ENCODE results near the gene NCOA1.

DNA sequence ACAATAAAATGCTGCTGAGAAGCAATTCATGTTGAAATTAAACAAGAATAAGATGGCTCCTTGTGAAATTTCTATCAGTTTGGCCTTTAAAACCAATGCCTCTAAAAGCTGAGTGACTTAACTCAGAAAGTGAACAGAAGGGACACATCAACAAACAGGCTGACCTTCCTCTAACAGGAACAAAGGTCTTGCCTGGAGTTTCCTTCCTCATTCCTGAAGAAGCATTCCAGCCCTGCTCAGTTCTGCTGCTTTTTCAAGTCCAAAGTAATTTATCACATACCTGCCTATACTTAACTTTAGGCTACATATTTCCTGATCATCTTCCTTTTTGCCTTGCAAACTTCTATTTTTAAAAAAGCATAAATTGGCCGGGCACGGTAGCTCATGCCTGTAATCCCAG lies 288.1 kb downstream of the NCOA1 start:
- TF ChIP-seq REST (IDR thresholded peaks at IDR 0.05; ENCODE audit: borderline replicate concordance) (no peak), CTCF (IDR thresholded peaks at IDR 0.05; ENCODE audit: poor library complexity, severe bottlenecking) (no peak), MXI1 (conservative IDR thresholded peaks at IDR 0.05; ENCODE audit: poor library complexity, severe bottlenecking) (no peak), RAD21 (conservative IDR thresholded peaks at IDR 0.05) (no peak), EP300 (conservative IDR thresholded peaks at IDR 0.05; ENCODE audit: poor library complexity, severe bottlenecking) (no peak), EZH2 (IDR thresholded peaks at IDR 0.05; ENCODE audit: borderline replicate concordance, insufficient read depth, low read length, poor library complexity, severe bottlenecking) (no peak)
